PC-3 (cell line): ENCODE results near the gene PLSCR1. TPM values are rescaled to one million over a fixed set of nuclear protein-coding genes. Genes with fewer than 3 reads are reported as not detected.

Experiments used
- ATAC-seq: fragments of 200-7000 bp; cut with Tn5 transposase; 2 replicates; pipeline ENCODE4 v1.9.1; 2020; ENCODE audit warnings: mild to moderate bottlenecking, moderate library complexity
- BruUV-seq: library from RNA; stranded (reverse); fragments of 400-500 nt; replicated peaks from 2 replicates; lab custom pipeline; 2021; lab: Mats Ljungman, UMichigan
- CTCF ChIA-PET: fragments of 300-600 bp; sonication (Branson Sonifier 250); formaldehyde crosslinking; loops from one replicate; lab custom pipeline; 2022; ENCODE audit warnings: antibody characterized with exemption; lab: Charles Lee
- POLR2A ChIA-PET: fragments of 300-600 bp; sonication (Branson Sonifier 250); formaldehyde crosslinking; loops from one replicate; lab custom pipeline; 2022; ENCODE audit warnings: antibody characterized with exemption; ENCODE audit not compliant: unreplicated experiment; lab: Charles Lee
- DNase-seq: peaks from one replicate; pipeline ENCODE4 v3.0.0-alpha.2; 2015
- H2AFZ ChIP-seq: fragments of 300-600 bp; sonication (generic); 2 replicates; pipeline ENCODE4 v1.6.0; 2016; ENCODE audit warnings: antibody characterized with exemption, low read length
- H3F3A ChIP-seq: fragments of 300-600 bp; sonication (generic); one replicate; pipeline ENCODE4 v1.6.0; 2017; ENCODE audit warnings: antibody characterized with exemption, low read length, control low read depth, mild to moderate bottlenecking; ENCODE audit not compliant: unreplicated experiment
- H3K27ac ChIP-seq: fragments of 300-600 bp; sonication (generic); 2 replicates; pipeline ENCODE4 v1.5.1; 2016; ENCODE audit warnings: mild to moderate bottlenecking, low read length
- H3K27me3 ChIP-seq: fragments of 300-600 bp; sonication (generic); 2 replicates; pipeline ENCODE4 v1.6.1; 2016; ENCODE audit warnings: low read length, mixed read lengths
- H3K36me3 ChIP-seq: fragments of 300-600 bp; sonication (generic); 2 replicates; pipeline ENCODE4 v1.6.1; 2016; ENCODE audit warnings: low read depth, mixed run types, low read length, mixed read lengths
- H3K4me1 ChIP-seq: fragments of 300-600 bp; sonication (generic); 2 replicates; pipeline ENCODE4 v1.5.1; 2016; ENCODE audit warnings: low read length; ENCODE audit not compliant: insufficient read depth
- H3K4me2 ChIP-seq: fragments of 300-600 bp; sonication (generic); 2 replicates; pipeline ENCODE4 v1.6.0; 2016; ENCODE audit warnings: low read length
- H3K4me3 ChIP-seq: fragments of 300-600 bp; sonication (generic); 2 replicates; pipeline ENCODE4 v1.5.1; 2016; ENCODE audit warnings: mild to moderate bottlenecking, low read length, mixed read lengths
- H3K79me2 ChIP-seq: fragments of 300-600 bp; sonication (generic); 2 replicates; pipeline ENCODE4 v1.6.1; 2017; ENCODE audit warnings: low read length, mixed read lengths
- H3K9ac ChIP-seq: fragments of 300-600 bp; sonication (generic); 2 replicates; pipeline ENCODE4 v1.6.0; 2016; ENCODE audit warnings: mild to moderate bottlenecking, low read length
- H3K9me2 ChIP-seq: fragments of 300-600 bp; sonication (generic); replicated peaks from 2 replicates; pipeline ENCODE4 v1.6.1; 2016; ENCODE audit warnings: mixed run types, low read length, mixed read lengths
- H3K9me3 ChIP-seq: fragments of 300-600 bp; sonication (generic); 2 replicates; pipeline ENCODE4 v1.6.1; 2016; ENCODE audit warnings: low read length, mixed read lengths
- H4K20me1 ChIP-seq: fragments of 300-600 bp; sonication (generic); 2 replicates; pipeline ENCODE4 v1.6.1; 2016; ENCODE audit warnings: low read length, mixed read lengths
- CTCF ChIP-seq: fragments of 300-600 bp; sonication (generic); conservative IDR thresholded peaks from 2 replicates; pipeline ENCODE4 v1.5.1; 2017; ENCODE audit warnings: antibody characterized with exemption, low read depth, mild to moderate bottlenecking, low read length
- EZH2 ChIP-seq: fragments of 300-600 bp; sonication (generic); IDR thresholded peaks from one replicate; pipeline ENCODE4 v1.6.1; 2017; ENCODE audit warnings: antibody characterized with exemption, mild to moderate bottlenecking, low read length; ENCODE audit not compliant: unreplicated experiment
- EZH2phosphoT487 ChIP-seq: fragments of 300-600 bp; sonication (generic); IDR thresholded peaks from 2 replicates; pipeline ENCODE4 v1.6.1; 2018; ENCODE audit warnings: mild to moderate bottlenecking, antibody characterized with exemption, low read length, borderline replicate concordance
- intact Hi-C: fragments of 100-400 bp; cut with micrococcal nuclease; formaldehyde crosslinking; loops from 2 replicates; pipeline ENCODE4 v1.9.0; 2023
- total RNA-seq: library from RNA; depleted of rRNA; stranded (reverse); fragments of >200 nt; gene quantifications from 2 replicates; pipeline ENCODE4 v1.2.3, GENCODE V29; 2014

PLSCR1 gene
- total RNA-seq, 1 experiment from 2014 or later: 48.8 TPM

GRCh38 chr3:146493221-146493620 lies 51.2 kb downstream of the PLSCR1 start:
- no peaks in the 10 kb centered on the region for H3K36me3 ChIP-seq
- DNase-seq (peak; percentile 31), ATAC-seq (peak; percentile 15; the same call in 1 of the 2 replicates)
- no peaks in the 10 kb centered on the region for H3K9me3 ChIP-seq
- H3K27me3 ChIP-seq: no peaks in the 10 kb centered on the region
- CTCF ChIA-PET: no interaction called here
- no peak overlapping the region for H3K4me3 ChIP-seq
- H3K4me2 ChIP-seq: no peak overlapping the region
- POLR2A ChIA-PET: no interaction called here
- no peak overlapping the region for H2AFZ ChIP-seq
- H4K20me1 ChIP-seq: no peaks in the 10 kb centered on the region
- BruUV-seq: no TSS peak
- no peaks in the 10 kb centered on the region for H3F3A ChIP-seq
- no peaks in the 10 kb centered on the region for H3K9me2 ChIP-seq
- H3K4me1 ChIP-seq: peaks cover 16% of the 10 kb centered on the region; the same call in 1 of the 2 replicates
- intact Hi-C loops: no loop called here
- H3K27ac ChIP-seq: no peak overlapping the region
- H3K9ac ChIP-seq: no peak overlapping the region
- no peaks in the 10 kb centered on the region for H3K79me2 ChIP-seq
- TF ChIP-seq CTCF (no peak), EZH2 (no peak), EZH2phosphoT487 (no peak)

GRCh38 chr3:146491303-146491702 lies 53.1 kb downstream of the PLSCR1 start:
- Histone ChIP-seq H3K36me3 (no peaks in the 10 kb centered on the region), H3K4me3 (no peak overlapping the region), H3K9me3 (no peaks in the 10 kb centered on the region), H3K9ac (no peak overlapping the region), H3K27ac (no peak overlapping the region), H3F3A (no peaks in the 10 kb centered on the region), H2AFZ (no peak overlapping the region), H3K4me2 (no peak overlapping the region), H3K27me3 (no peaks in the 10 kb centered on the region), H3K79me2 (no peaks in the 10 kb centered on the region), H3K9me2 (no peaks in the 10 kb centered on the region), H4K20me1 (no peaks in the 10 kb centered on the region), H3K4me1 (peaks cover 16% of the 10 kb centered on the region; the same call in 1 of the 2 replicates)
- intact Hi-C loops: no loop called here
- ChIA-PET POLR2A (no interaction called here), CTCF (no interaction called here)
- DNase-seq: peak; percentile 51
- ATAC-seq: peak; percentile 46; the same call in 1 of the 2 replicates
- BruUV-seq: no TSS peak
- no peak for TF ChIP-seq EZH2phosphoT487
- TF ChIP-seq EZH2: no peak
- no peak for TF ChIP-seq CTCF

GRCh38 chr3:146485297-146485696 lies 59.1 kb downstream of the PLSCR1 start:
- ChIA-PET CTCF (no interaction called here), POLR2A (no interaction called here)
- intact Hi-C loops: no loop called here
- no peak overlapping the region for H3K9ac ChIP-seq
- no TSS peak for BruUV-seq
- no peak overlapping the region for H3K27ac ChIP-seq
- no peak overlapping the region for H3K4me2 ChIP-seq
- H3K9me3 ChIP-seq: no peaks in the 10 kb centered on the region
- no peak for TF ChIP-seq CTCF
- no peak for TF ChIP-seq EZH2
- TF ChIP-seq EZH2phosphoT487: no peak
- H3K36me3 ChIP-seq: no peaks in the 10 kb centered on the region
- no peak overlapping the region for H2AFZ ChIP-seq
- no peaks in the 10 kb centered on the region for H3K27me3 ChIP-seq
- H3K4me3 ChIP-seq: no peak overlapping the region
- no peaks in the 10 kb centered on the region for H3K4me1 ChIP-seq
- no peak for DNase-seq
- no peaks in the 10 kb centered on the region for H3K9me2 ChIP-seq
- H3K79me2 ChIP-seq: no peaks in the 10 kb centered on the region
- no peak for ATAC-seq
- no peaks in the 10 kb centered on the region for H3F3A ChIP-seq
- H4K20me1 ChIP-seq: no peaks in the 10 kb centered on the region
